HUES48 (cell line): Measurements from ENCODE around the gene BEGAIN.

Experiments used
- H3K27ac ChIP-seq: one replicate; pipeline ENCODE4 v1.7.0; 2013; ENCODE audit warnings: low read depth, low read length, inconsistent platforms
- H3K27me3 ChIP-seq: 2 replicates; pipeline ENCODE4 v1.6.1; 2013; ENCODE audit warnings: mild to moderate bottlenecking, low read length; ENCODE audit not compliant: control insufficient read depth, insufficient read depth
- H3K36me3 ChIP-seq: 2 replicates; pipeline ENCODE4 v1.6.1; 2013; ENCODE audit warnings: low read length; ENCODE audit not compliant: control insufficient read depth, insufficient read depth
- H3K4me1 ChIP-seq: 2 replicates; pipeline ENCODE4 v1.6.1; 2013; ENCODE audit warnings: mild to moderate bottlenecking, low read length; ENCODE audit not compliant: control insufficient read depth, insufficient read depth
- H3K4me3 ChIP-seq: 2 replicates; pipeline ENCODE4 v1.5.1; 2013; ENCODE audit warnings: mild to moderate bottlenecking, low read depth, low read length
- H3K9ac ChIP-seq: 2 replicates; pipeline ENCODE4 v1.6.1; 2013; ENCODE audit warnings: mild to moderate bottlenecking, low read depth, low read length, moderate library complexity
- H3K9me3 ChIP-seq: 2 replicates; pipeline ENCODE4 v1.6.1; 2013; ENCODE audit warnings: low read length; ENCODE audit not compliant: control insufficient read depth, insufficient read depth

The BEGAIN gene

GRCh38 chr14:100571837-100572236 is 15.4 kb downstream of the BEGAIN start:
- Histone ChIP-seq H3K4me3 (no peak overlapping the region), H3K4me1 (peaks cover 18% of the 10 kb centered on the region), H3K27me3 (peaks cover 45% of the 10 kb centered on the region), H3K9me3 (no peaks in the 10 kb centered on the region), H3K27ac (no peak overlapping the region), H3K36me3 (no peaks in the 10 kb centered on the region), H3K9ac (no peak overlapping the region)

GRCh38 chr14:100570726-100571454 is 16.3 kb downstream of the BEGAIN start:
- H3K4me1 ChIP-seq, result peaks cover 18% of the 10 kb centered on the region

GRCh38 chr14:100569734-100570286 is 17.4 kb downstream of the BEGAIN start:
- H3K27me3 ChIP-seq, result peaks cover 61% of the 10 kb centered on the region
- H3K9me3 ChIP-seq, result no peaks in the 10 kb centered on the region
- H3K36me3 ChIP-seq, result no peaks in the 10 kb centered on the region
- H3K4me1 ChIP-seq, result peaks cover 18% of the 10 kb centered on the region
- H3K9ac ChIP-seq, result no peak overlapping the region
- peak overlapping the region; percentile 67; the same call in 1 of the 2 replicates for H3K4me3 ChIP-seq
- no peak overlapping the region for H3K27ac ChIP-seq

More at GRCh38 chr14:100570726-100571454, 16.3 kb downstream of the BEGAIN start:
- H3K9me3 ChIP-seq, result no peaks in the 10 kb centered on the region
- peaks cover 54% of the 10 kb centered on the region for H3K27me3 ChIP-seq
- H3K9ac ChIP-seq, result no peak overlapping the region
- H3K27ac ChIP-seq, result no peak overlapping the region
- no peaks in the 10 kb centered on the region for H3K36me3 ChIP-seq
- no peak overlapping the region for H3K4me3 ChIP-seq

- H3K4me3 ChIP-seq, result peak overlapping the region; percentile 67
Observed at GRCh38 chr14:100568998-100569733, 18.1 kb downstream of the BEGAIN start.

GRCh38 chr14:100568164-100568997 is 18.8 kb downstream of the BEGAIN start:
- Histone ChIP-seq H3K9me3 (no peaks in the 10 kb centered on the region), H3K4me1 (peaks cover 15% of the 10 kb centered on the region), H3K36me3 (no peaks in the 10 kb centered on the region), H3K9ac (no peak overlapping the region), H3K4me3 (peak overlapping the region; percentile 67), H3K27ac (no peak overlapping the region), H3K27me3 (peaks cover 72% of the 10 kb centered on the region)

More at GRCh38 chr14:100568998-100569733, 18.1 kb downstream of the BEGAIN start:
- H3K9ac ChIP-seq, result no peak overlapping the region
- H3K27me3 ChIP-seq, result peaks cover 67% of the 10 kb centered on the region
- peaks cover 18% of the 10 kb centered on the region for H3K4me1 ChIP-seq
- H3K9me3 ChIP-seq, result no peaks in the 10 kb centered on the region
- H3K36me3 ChIP-seq, result no peaks in the 10 kb centered on the region
- no peak overlapping the region for H3K27ac ChIP-seq

- Histone ChIP-seq H3K27ac (no peak overlapping the region), H3K9ac (no peak overlapping the region), H3K27me3 (peaks cover 72% of the 10 kb centered on the region), H3K36me3 (no peaks in the 10 kb centered on the region), H3K4me3 (peak overlapping the region; percentile 67; the same call in 1 of the 2 replicates), H3K9me3 (no peaks in the 10 kb centered on the region), H3K4me1 (peaks cover 12% of the 10 kb centered on the region)
Observed at GRCh38 chr14:100567877-100568163, 19.4 kb downstream of the BEGAIN start.

- Histone ChIP-seq H3K36me3 (no peaks in the 10 kb centered on the region), H3K9ac (no peak overlapping the region), H3K27me3 (peaks cover 72% of the 10 kb centered on the region), H3K27ac (no peak overlapping the region), H3K4me3 (peak overlapping the region; percentile 67), H3K4me1 (peaks cover 6% of the 10 kb centered on the region), H3K9me3 (no peaks in the 10 kb centered on the region)
Observed at GRCh38 chr14:100567009-100567876, 20.0 kb downstream of the BEGAIN start.

GRCh38 chr14:100566586-100566985 is 20.6 kb downstream of the BEGAIN start:
- H3K27me3 ChIP-seq, result peaks cover 72% of the 10 kb centered on the region
- H3K4me1 ChIP-seq, result peaks cover 6% of the 10 kb centered on the region
- H3K9ac ChIP-seq, result no peak overlapping the region
- H3K4me3 ChIP-seq, result peak overlapping the region; percentile 50; the same call in 1 of the 2 replicates
- no peaks in the 10 kb centered on the region for H3K9me3 ChIP-seq
- no peak overlapping the region for H3K27ac ChIP-seq
- no peaks in the 10 kb centered on the region for H3K36me3 ChIP-seq

- no peak overlapping the region for H3K27ac ChIP-seq
- no peak overlapping the region for H3K9ac ChIP-seq
- H3K4me3 ChIP-seq, result no peak overlapping the region
- no peaks in the 10 kb centered on the region for H3K9me3 ChIP-seq
- H3K27me3 ChIP-seq, result peaks cover 70% of the 10 kb centered on the region
- no peaks in the 10 kb centered on the region for H3K36me3 ChIP-seq
- H3K4me1 ChIP-seq, result peaks cover 6% of the 10 kb centered on the region
Observed at GRCh38 chr14:100566119-100566518, 21.1 kb downstream of the BEGAIN start.

- Histone ChIP-seq H3K9ac (no peak overlapping the region), H3K36me3 (no peaks in the 10 kb centered on the region), H3K4me3 (no peak overlapping the region), H3K27ac (no peak overlapping the region), H3K4me1 (peaks cover 6% of the 10 kb centered on the region), H3K27me3 (peaks cover 66% of the 10 kb centered on the region), H3K9me3 (no peaks in the 10 kb centered on the region)
Observed at GRCh38 chr14:100565650-100566049, 21.6 kb downstream of the BEGAIN start.
